ENCODE measurements around the gene GFRA1.
"Not testable (repeated sequence)": the region's sequence is repeated elsewhere in the genome, so short reads cannot be mapped to it uniquely, and the experiment has no call there.

GFRA1 gene

GRCh38 chr10:116043304-116043703 lies 229.7 kb downstream of the GFRA1 start:
- Histone ChIP-seq H3K4me3 (ENCODE audit: low read depth in 1 of 2, low read length in 2 of 2) (no peak overlapping the region), H3K9me3 (ENCODE audit: insufficient read depth, low read length, severe bottlenecking) (no peaks in the 10 kb centered on the region), H4K20me1 (ENCODE audit: insufficient read depth, low read length) (no peaks in the 10 kb centered on the region), H3K79me2 (ENCODE audit: insufficient read depth, low read length) (no peaks in the 10 kb centered on the region), H3K9ac (ENCODE audit: low read depth, low read length) (no peak overlapping the region), H3K4me2 (ENCODE audit: insufficient read depth, low read length) (no peak overlapping the region), H3K27ac (ENCODE audit: low read length) (no peak overlapping the region), H3K4me1 (ENCODE audit: insufficient read depth, low read length) (no peaks in the 10 kb centered on the region), H3K36me3 (ENCODE audit: insufficient read depth, low read length) (no peaks in the 10 kb centered on the region), H3K27me3 (ENCODE audit: insufficient read depth, low read length, poor library complexity) (no peaks in the 10 kb centered on the region), H2AFZ (ENCODE audit: low read depth, low read length) (no peak overlapping the region)
- TF ChIP-seq CTCF (IDR thresholded peaks at IDR 0.05; ENCODE audit: borderline replicate concordance, extremely low read depth, low read length, poor library complexity, severe bottlenecking) (no peak), EZH2 (IDR thresholded peaks at IDR 0.05; ENCODE audit: borderline replicate concordance, low read depth, low read length, severe bottlenecking) (no peak)
- ATAC-seq (ENCODE audit: insufficient read depth, low read depth): no peak
- no peak for DNase-seq

GRCh38 chr10:116041948-116042347 lies 231.1 kb downstream of the GFRA1 start:
- TF ChIP-seq CTCF (IDR thresholded peaks at IDR 0.05; ENCODE audit: borderline replicate concordance, extremely low read depth, low read length, poor library complexity, severe bottlenecking): no peak
- Histone ChIP-seq H3K4me1 (ENCODE audit: insufficient read depth, low read length) (no peaks in the 10 kb centered on the region), H3K4me3 (ENCODE audit: low read depth in 1 of 2, low read length in 2 of 2) (no peak overlapping the region), H3K9me3 (ENCODE audit: insufficient read depth, low read length, severe bottlenecking) (no peaks in the 10 kb centered on the region), H3K27me3 (ENCODE audit: insufficient read depth, low read length, poor library complexity) (no peaks in the 10 kb centered on the region), H4K20me1 (ENCODE audit: insufficient read depth, low read length) (no peaks in the 10 kb centered on the region), H3K36me3 (ENCODE audit: insufficient read depth, low read length) (no peaks in the 10 kb centered on the region), H3K27ac (ENCODE audit: low read length) (no peak overlapping the region), H3K4me2 (ENCODE audit: insufficient read depth, low read length) (no peak overlapping the region), H2AFZ (ENCODE audit: low read depth, low read length) (no peak overlapping the region), H3K9ac (ENCODE audit: low read depth, low read length) (no peak overlapping the region), H3K79me2 (ENCODE audit: insufficient read depth, low read length) (no peaks in the 10 kb centered on the region)
- ATAC-seq (ENCODE audit: insufficient read depth, low read depth): no peak
- no peak for DNase-seq

- no peak overlapping the region for H3K4me2 ChIP-seq (ENCODE audit: insufficient read depth, low read length)
- DNase-seq: no peak
- H3K4me1 ChIP-seq (ENCODE audit: insufficient read depth, low read length): no peaks in the 10 kb centered on the region
- H3K36me3 ChIP-seq (ENCODE audit: insufficient read depth, low read length): no peaks in the 10 kb centered on the region
- no peak overlapping the region for H3K9ac ChIP-seq (ENCODE audit: low read depth, low read length)
- H2AFZ ChIP-seq (ENCODE audit: low read depth, low read length): no peak overlapping the region
- ATAC-seq (ENCODE audit: insufficient read depth, low read depth): no peak
- H3K79me2 ChIP-seq (ENCODE audit: insufficient read depth, low read length): no peaks in the 10 kb centered on the region
- no peak for TF ChIP-seq CTCF (IDR thresholded peaks at IDR 0.05; ENCODE audit: borderline replicate concordance, extremely low read depth, low read length, poor library complexity, severe bottlenecking)
- TF ChIP-seq EZH2 (IDR thresholded peaks at IDR 0.05; ENCODE audit: borderline replicate concordance, low read depth, low read length, severe bottlenecking): no peak
- no peaks in the 10 kb centered on the region for H3K9me3 ChIP-seq (ENCODE audit: insufficient read depth, low read length, severe bottlenecking)
- H3K27me3 ChIP-seq (ENCODE audit: insufficient read depth, low read length, poor library complexity): no peaks in the 10 kb centered on the region
- H3K4me3 ChIP-seq (ENCODE audit: low read depth in 1 of 2, low read length in 2 of 2): no peak overlapping the region
- H4K20me1 ChIP-seq (ENCODE audit: insufficient read depth, low read length): no peaks in the 10 kb centered on the region
- no peak overlapping the region for H3K27ac ChIP-seq (ENCODE audit: low read length)
Observed at GRCh38 chr10:116039612-116040011, 233.4 kb downstream of the GFRA1 start.

GRCh38 chr10:116038259-116038658 lies 234.7 kb downstream of the GFRA1 start:
- Histone ChIP-seq H3K4me3 (ENCODE audit: low read depth in 1 of 2, low read length in 2 of 2) (no peak overlapping the region), H3K27ac (ENCODE audit: low read length) (no peak overlapping the region), H3K9ac (ENCODE audit: low read depth, low read length) (no peak overlapping the region), H3K4me1 (ENCODE audit: insufficient read depth, low read length) (no peaks in the 10 kb centered on the region), H3K27me3 (ENCODE audit: insufficient read depth, low read length, poor library complexity) (no peaks in the 10 kb centered on the region), H3K4me2 (ENCODE audit: insufficient read depth, low read length) (no peak overlapping the region), H3K9me3 (ENCODE audit: insufficient read depth, low read length, severe bottlenecking) (no peaks in the 10 kb centered on the region), H3K36me3 (ENCODE audit: insufficient read depth, low read length) (no peaks in the 10 kb centered on the region), H4K20me1 (ENCODE audit: insufficient read depth, low read length) (no peaks in the 10 kb centered on the region), H2AFZ (ENCODE audit: low read depth, low read length) (no peak overlapping the region), H3K79me2 (ENCODE audit: insufficient read depth, low read length) (no peaks in the 10 kb centered on the region)
- DNase-seq (no peak), ATAC-seq (ENCODE audit: insufficient read depth, low read depth) (no peak)
- TF ChIP-seq CTCF (IDR thresholded peaks at IDR 0.05; ENCODE audit: borderline replicate concordance, extremely low read depth, low read length, poor library complexity, severe bottlenecking) (no peak), EZH2 (IDR thresholded peaks at IDR 0.05; ENCODE audit: borderline replicate concordance, low read depth, low read length, severe bottlenecking) (no peak)

- not testable (repeated sequence) for H3K36me3 ChIP-seq (ENCODE audit: insufficient read depth, low read length); H4K20me1 ChIP-seq (ENCODE audit: insufficient read depth, low read length); H3K9ac ChIP-seq (ENCODE audit: low read depth, low read length); H3K4me3 ChIP-seq (ENCODE audit: low read depth in 1 of 2, low read length in 2 of 2); DNase-seq; H3K4me2 ChIP-seq (ENCODE audit: insufficient read depth, low read length); ATAC-seq (ENCODE audit: insufficient read depth, low read depth); H3K27ac ChIP-seq (ENCODE audit: low read length); H3K27me3 ChIP-seq (ENCODE audit: insufficient read depth, low read length, poor library complexity); H3K4me1 ChIP-seq (ENCODE audit: insufficient read depth, low read length); H3K79me2 ChIP-seq (ENCODE audit: insufficient read depth, low read length); H2AFZ ChIP-seq (ENCODE audit: low read depth, low read length); H3K9me3 ChIP-seq (ENCODE audit: insufficient read depth, low read length, severe bottlenecking)
Observed at GRCh38 chr10:116035406-116035805, 237.6 kb downstream of the GFRA1 start.
